Choroid plexus epithelial cell (primary cell): ENCODE measurements around the gene ADAM8.
"Not testable (repeated sequence)": the region's sequence is repeated elsewhere in the genome, so short reads cannot be mapped to it uniquely, and the experiment has no call there.

ENCODE experiments used
- DNase-seq: peaks from one replicate; pipeline ENCODE4 v3.0.0-alpha.2; 2010; ENCODE audit warnings: low read depth
- H3K4me3 ChIP-seq: 2 replicates; pipeline ENCODE4 v1.5.1; 2011; ENCODE audit warnings: low read depth, mild to moderate bottlenecking, control low read depth, low read length, moderate library complexity
- CTCF ChIP-seq: conservative IDR thresholded peaks from 2 replicates; pipeline ENCODE4 v1.5.1; 2011; ENCODE audit warnings: low read depth, mild to moderate bottlenecking, control low read depth, inconsistent platforms, low read length, moderate library complexity

Gene ADAM8

GRCh38 chr10:133224756-133225372, 51.8 kb downstream of the ADAM8 start:
- TF ChIP-seq CTCF, result no peak
- H3K4me3 ChIP-seq, result no peak overlapping the region
- no peak for DNase-seq

GRCh38 chr10:133224076-133224475, 52.6 kb downstream of the ADAM8 start:
- no peak overlapping the region for H3K4me3 ChIP-seq
- TF ChIP-seq CTCF, result no peak
- DNase-seq, result no peak

- H3K4me3 ChIP-seq, DNase-seq: not testable (repeated sequence)
These were observed 54.9 kb downstream of the ADAM8 start for GRCh38 chr10:133221756-133222155.

- no peak overlapping the region for H3K4me3 ChIP-seq
- no peak for DNase-seq
- no peak for TF ChIP-seq CTCF
These were observed 55.3 kb downstream of the ADAM8 start for GRCh38 chr10:133221331-133221730.

- no peak for TF ChIP-seq CTCF
- DNase-seq, result no peak
These were observed 56.9 kb downstream of the ADAM8 start for GRCh38 chr10:133219782-133220181.

GRCh38 chr10:133218891-133219290, 57.8 kb downstream of the ADAM8 start:
- no peak for DNase-seq
- TF ChIP-seq CTCF, result no peak
- no peak overlapping the region for H3K4me3 ChIP-seq

More at GRCh38 chr10:133219782-133220181, 56.9 kb downstream of the ADAM8 start:
- H3K4me3 ChIP-seq, result no peak overlapping the region

GRCh38 chr10:133217800-133218589, 58.7 kb downstream of the ADAM8 start:
- H3K4me3 ChIP-seq, result no peak overlapping the region
- no peak for TF ChIP-seq CTCF
- DNase-seq, result no peak
